ENCODE measurements around the gene TCOF1. TPM values are rescaled to one million over a fixed set of nuclear protein-coding genes. Genes with fewer than 3 reads are reported as not detected.
"Not testable (repeated sequence)": the region's sequence is repeated elsewhere in the genome, so short reads cannot be mapped to it uniquely, and the experiment has no call there.

TCOF1 gene
- total RNA-seq, 1 donor from 2014 or later: 33.2 TPM

DNA sequence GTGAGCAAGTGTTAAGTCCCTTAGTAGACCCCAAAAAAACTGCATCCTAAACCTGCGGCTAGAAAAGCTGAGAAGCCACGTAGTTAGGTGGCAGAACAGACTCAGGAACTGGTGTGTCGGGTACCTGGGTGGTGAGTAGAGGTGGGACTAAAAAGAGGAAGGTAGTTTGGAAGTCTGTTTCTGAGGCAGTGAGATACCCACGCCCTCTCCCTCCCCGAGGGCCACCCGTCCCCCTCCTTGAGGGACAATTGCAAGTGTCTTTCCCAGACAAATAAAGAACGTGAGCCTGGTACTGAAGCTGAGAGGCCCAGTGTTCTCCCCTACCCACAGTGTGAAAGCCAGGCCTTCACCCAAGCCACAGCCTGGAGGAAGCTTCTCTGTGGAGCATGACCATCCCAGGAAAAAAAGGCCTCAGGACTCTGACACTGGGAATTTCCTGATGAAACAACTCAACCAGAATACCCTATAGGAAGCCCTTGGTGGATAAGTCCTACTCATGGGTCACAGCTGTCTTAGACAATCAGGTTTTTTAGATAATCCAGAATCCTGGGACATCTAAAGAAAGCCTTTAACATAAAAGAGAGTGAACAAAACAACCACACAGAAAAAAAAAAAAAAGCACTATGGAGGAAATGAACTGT is 62.3 kb downstream of the TCOF1 start:
- H3K4me3 ChIP-seq (ENCODE audit: low read depth, low read length): no peak overlapping the region
- no peaks in the 10 kb centered on the region for H3K27me3 ChIP-seq (ENCODE audit: control insufficient read depth, insufficient read depth, low read length)
- no peak for DNase-seq (ENCODE audit: low read depth)
- H3K36me3 ChIP-seq (ENCODE audit: control insufficient read depth, insufficient read depth, low read length): no peaks in the 10 kb centered on the region
- TF ChIP-seq, protein P1, sequence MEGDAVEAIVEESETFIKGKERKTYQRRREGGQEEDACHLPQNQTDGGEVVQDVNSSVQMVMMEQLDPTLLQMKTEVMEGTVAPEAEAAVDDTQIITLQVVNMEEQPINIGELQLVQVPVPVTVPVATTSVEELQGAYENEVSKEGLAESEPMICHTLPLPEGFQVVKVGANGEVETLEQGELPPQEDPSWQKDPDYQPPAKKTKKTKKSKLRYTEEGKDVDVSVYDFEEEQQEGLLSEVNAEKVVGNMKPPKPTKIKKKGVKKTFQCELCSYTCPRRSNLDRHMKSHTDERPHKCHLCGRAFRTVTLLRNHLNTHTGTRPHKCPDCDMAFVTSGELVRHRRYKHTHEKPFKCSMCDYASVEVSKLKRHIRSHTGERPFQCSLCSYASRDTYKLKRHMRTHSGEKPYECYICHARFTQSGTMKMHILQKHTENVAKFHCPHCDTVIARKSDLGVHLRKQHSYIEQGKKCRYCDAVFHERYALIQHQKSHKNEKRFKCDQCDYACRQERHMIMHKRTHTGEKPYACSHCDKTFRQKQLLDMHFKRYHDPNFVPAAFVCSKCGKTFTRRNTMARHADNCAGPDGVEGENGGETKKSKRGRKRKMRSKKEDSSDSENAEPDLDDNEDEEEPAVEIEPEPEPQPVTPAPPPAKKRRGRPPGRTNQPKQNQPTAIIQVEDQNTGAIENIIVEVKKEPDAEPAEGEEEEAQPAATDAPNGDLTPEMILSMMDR (IDR thresholded peaks at IDR 0.05; ENCODE audit: insufficient read depth, low read length, poor library complexity, severe bottlenecking): no peak

DNA sequence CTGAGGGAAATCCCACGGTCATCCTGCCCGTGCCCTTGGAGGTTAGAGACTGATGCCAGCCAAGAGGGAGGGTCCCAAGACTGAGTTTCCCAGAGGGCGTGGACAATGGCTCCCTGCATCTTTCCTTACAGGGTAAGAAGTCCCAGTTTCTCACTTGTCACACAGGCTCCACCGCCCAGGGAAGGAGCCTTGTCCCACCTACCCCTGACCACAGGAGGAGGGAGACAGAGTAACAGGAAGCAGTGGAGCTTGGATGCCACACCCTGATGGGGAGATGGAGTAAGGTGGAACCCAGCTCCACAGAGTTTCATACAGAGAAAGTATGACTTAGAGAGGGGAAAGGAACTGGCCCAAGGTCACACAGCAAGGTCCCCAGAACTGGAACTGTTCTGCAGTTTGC is 64.6 kb downstream of the TCOF1 start:
- no peak for DNase-seq (ENCODE audit: low read depth)
- Histone ChIP-seq H3K4me3 (ENCODE audit: low read depth, low read length) (no peak overlapping the region), H3K27me3 (ENCODE audit: control insufficient read depth, insufficient read depth, low read length) (no peaks in the 10 kb centered on the region), H3K36me3 (ENCODE audit: control insufficient read depth, insufficient read depth, low read length) (no peaks in the 10 kb centered on the region)
- TF ChIP-seq, protein P1 (IDR thresholded peaks at IDR 0.05; ENCODE audit: insufficient read depth, low read length, poor library complexity, severe bottlenecking): no peak

DNA sequence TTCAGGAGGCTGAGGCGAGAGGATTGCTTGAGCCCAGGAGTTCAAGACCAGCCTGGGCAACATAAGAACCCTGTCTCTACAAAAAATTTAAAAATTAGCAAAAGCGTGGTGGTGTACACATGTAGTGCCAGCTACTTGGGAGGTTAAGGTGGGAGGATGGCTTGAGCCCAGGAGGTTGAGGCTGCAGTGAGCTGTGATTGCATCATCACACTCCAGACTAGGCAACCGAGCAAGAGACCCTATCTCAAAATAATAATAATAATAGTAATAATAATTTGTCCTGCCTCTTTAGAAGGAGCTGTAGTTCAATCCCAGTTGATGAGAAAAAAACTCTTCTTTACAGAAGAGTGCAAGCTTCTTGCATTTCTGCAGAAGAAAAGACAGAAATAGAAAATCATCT is 65.3 kb downstream of the TCOF1 start:
- Histone ChIP-seq H3K36me3 (ENCODE audit: control insufficient read depth, insufficient read depth, low read length) (no peaks in the 10 kb centered on the region), H3K27me3 (ENCODE audit: control insufficient read depth, insufficient read depth, low read length) (no peaks in the 10 kb centered on the region), H3K4me3 (ENCODE audit: low read depth, low read length) (no peak overlapping the region)
- no peak for DNase-seq (ENCODE audit: low read depth)
- TF ChIP-seq, protein P1 (IDR thresholded peaks at IDR 0.05; ENCODE audit: insufficient read depth, low read length, poor library complexity, severe bottlenecking): no peak

DNA sequence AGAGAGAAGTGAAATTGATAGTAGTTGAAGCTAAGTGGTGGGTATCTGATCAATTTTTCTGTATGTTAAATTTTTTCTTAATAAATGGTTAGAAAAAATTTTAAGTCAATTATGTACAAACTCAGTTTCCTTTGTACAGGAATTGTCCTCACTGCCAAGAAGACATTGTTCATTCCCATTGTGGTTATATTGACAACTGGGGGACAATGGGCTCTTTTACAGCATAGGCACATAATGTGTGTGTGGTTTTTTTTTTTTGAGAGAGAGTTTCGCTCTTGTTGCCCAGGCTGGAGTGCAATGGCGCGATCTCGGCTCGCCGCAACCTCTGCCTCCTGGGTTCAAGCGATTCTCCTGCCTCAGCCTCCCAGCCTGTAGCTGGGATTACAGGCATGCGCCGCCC is 68.7 kb downstream of the TCOF1 start:
- not testable (repeated sequence) for DNase-seq (ENCODE audit: low read depth); H3K4me3 ChIP-seq (ENCODE audit: low read depth, low read length); H3K36me3 ChIP-seq (ENCODE audit: control insufficient read depth, insufficient read depth, low read length); H3K27me3 ChIP-seq (ENCODE audit: control insufficient read depth, insufficient read depth, low read length)

DNA sequence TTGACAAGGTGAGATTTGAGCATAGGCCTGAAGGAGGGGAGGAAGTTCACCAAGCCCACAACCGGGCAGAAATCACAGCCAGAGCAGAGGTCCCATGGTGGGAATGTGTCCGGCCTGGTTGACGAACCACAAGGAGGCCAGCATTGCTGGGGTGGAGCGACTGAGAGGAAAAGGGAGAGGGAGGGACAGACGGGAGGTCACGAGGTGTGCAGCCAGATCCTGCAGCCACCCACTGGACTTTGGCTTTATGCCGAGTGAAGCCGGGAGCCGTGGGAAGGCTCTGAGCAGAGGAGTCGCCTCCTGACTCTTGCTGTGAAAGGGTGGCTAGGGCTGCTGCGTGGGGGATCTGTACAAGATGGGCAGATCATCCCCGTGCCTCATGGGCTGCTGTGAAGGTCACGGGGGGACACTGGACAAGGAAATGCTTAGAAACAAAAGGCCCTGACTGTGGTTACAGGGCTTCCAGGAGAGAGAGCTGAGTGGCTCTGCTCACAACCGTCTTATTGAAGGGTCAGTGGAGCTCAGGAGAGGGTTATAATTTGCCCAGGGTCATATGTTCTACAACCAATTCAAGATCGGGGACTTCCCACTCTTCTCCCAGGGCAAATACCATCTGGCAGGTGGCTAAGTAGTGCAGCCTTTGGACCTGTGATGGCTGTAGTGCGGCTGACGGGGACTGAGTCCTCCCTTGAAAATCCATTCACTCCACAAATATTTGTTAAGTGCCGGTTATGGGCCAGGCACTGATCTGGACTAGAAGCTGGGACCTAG is 70.8 kb downstream of the TCOF1 start:
- H3K36me3 ChIP-seq (ENCODE audit: control insufficient read depth, insufficient read depth, low read length): no peaks in the 10 kb centered on the region
- H3K4me3 ChIP-seq (ENCODE audit: low read depth, low read length): no peak overlapping the region
- H3K27me3 ChIP-seq (ENCODE audit: control insufficient read depth, insufficient read depth, low read length): no peaks in the 10 kb centered on the region
- TF ChIP-seq, protein P1 (IDR thresholded peaks at IDR 0.05; ENCODE audit: insufficient read depth, low read length, poor library complexity, severe bottlenecking): no peak
- DNase-seq (ENCODE audit: low read depth): no peak

DNA sequence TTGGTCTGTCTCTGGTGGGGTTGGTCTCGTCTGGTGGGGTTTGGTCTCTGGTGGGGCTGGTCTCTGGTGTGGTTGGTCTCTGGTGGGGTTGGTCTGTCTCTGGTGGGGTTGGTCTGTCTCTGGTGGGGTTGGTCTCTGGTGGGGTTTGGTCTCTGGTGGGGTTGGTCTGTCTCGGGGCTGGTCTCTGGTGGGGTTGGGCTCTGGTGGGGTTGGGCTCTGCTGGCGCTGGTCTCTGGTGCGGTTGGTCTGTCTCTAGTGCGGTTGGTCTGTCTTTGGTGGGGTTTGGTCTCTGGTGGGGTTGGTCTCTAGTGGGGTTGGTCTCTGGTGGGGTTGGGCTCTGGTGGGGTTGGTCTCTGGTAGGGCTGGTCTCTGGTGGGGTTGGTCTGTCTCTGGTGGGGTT is 71.5 kb downstream of the TCOF1 start:
- TF ChIP-seq, protein P1 (IDR thresholded peaks at IDR 0.05; ENCODE audit: insufficient read depth, low read length, poor library complexity, severe bottlenecking): no peak
- Histone ChIP-seq H3K4me3 (ENCODE audit: low read depth, low read length) (no peak overlapping the region), H3K27me3 (ENCODE audit: control insufficient read depth, insufficient read depth, low read length) (no peaks in the 10 kb centered on the region), H3K36me3 (ENCODE audit: control insufficient read depth, insufficient read depth, low read length) (no peaks in the 10 kb centered on the region)
- no peak for DNase-seq (ENCODE audit: low read depth)

All from kidney epithelial cell (primary cell).